Activated T-helper 9 cell treated with anti-CD3 and anti-CD28 coated beads, Interleukin-2, amount 50 U/mL, for 16 hours (primary cell): ENCODE data around the gene PDZD2.
"Not testable (repeated sequence)": the region's sequence is repeated elsewhere in the genome, so short reads cannot be mapped to it uniquely, and the experiment has no call there.

Source experiments
- DNase-seq: peaks from one replicate; pipeline ENCODE4 v3.0.0-alpha.2; 2020; ENCODE audit warnings: low read depth

The PDZD2 gene

GRCh38 chr5:31638748-31639418 lies at the start of gene PDZD2:
Gene PDZD2, plus strand, starts transcription at chr5:31639131.
- peak; percentile 72 for DNase-seq

- DNase-seq, result no peak
Observed at GRCh38 chr5:31593665-31594064, 45.3 kb upstream of the PDZD2 start.

- no peak for DNase-seq
Observed at GRCh38 chr5:31596354-31596753, 42.6 kb upstream of the PDZD2 start.

GRCh38 chr5:31598640-31599611 lies 40.0 kb upstream of the PDZD2 start:
- DNase-seq, result no peak

GRCh38 chr5:31602305-31602704 lies 36.6 kb upstream of the PDZD2 start:
- DNase-seq, result not testable (repeated sequence)

GRCh38 chr5:31604240-31604639 lies 34.7 kb upstream of the PDZD2 start:
- DNase-seq, result no peak

GRCh38 chr5:31604644-31605043 lies 34.3 kb upstream of the PDZD2 start:
- no peak for DNase-seq

- no peak for DNase-seq
Observed at GRCh38 chr5:31605920-31606319, 33.0 kb upstream of the PDZD2 start.

- DNase-seq, result no peak
Observed at GRCh38 chr5:31607546-31607945, 31.4 kb upstream of the PDZD2 start.

- no peak for DNase-seq
Observed at GRCh38 chr5:31611002-31611401, 27.9 kb upstream of the PDZD2 start.

GRCh38 chr5:31613651-31614050 lies 25.3 kb upstream of the PDZD2 start:
- no peak for DNase-seq

GRCh38 chr5:31614151-31615020 lies 24.5 kb upstream of the PDZD2 start:
- no peak for DNase-seq

- DNase-seq, result no peak
Observed at GRCh38 chr5:31617867-31618266, 21.1 kb upstream of the PDZD2 start.

- no peak for DNase-seq
Observed at GRCh38 chr5:31620026-31620425, 18.9 kb upstream of the PDZD2 start.

- no peak for DNase-seq
Observed at GRCh38 chr5:31623249-31623648, 15.7 kb upstream of the PDZD2 start.

GRCh38 chr5:31625394-31625793 lies 13.5 kb upstream of the PDZD2 start:
- DNase-seq, result no peak

- DNase-seq, result no peak
Observed at GRCh38 chr5:31626156-31626555, 12.8 kb upstream of the PDZD2 start.

GRCh38 chr5:31626604-31627234 lies 12.2 kb upstream of the PDZD2 start:
- no peak for DNase-seq

- DNase-seq, result no peak
Observed at GRCh38 chr5:31630931-31631330, 8.0 kb upstream of the PDZD2 start.

GRCh38 chr5:31632460-31632859 lies 6.5 kb upstream of the PDZD2 start:
- DNase-seq, result no peak

GRCh38 chr5:31635446-31635845 lies 3.5 kb upstream of the PDZD2 start:
- no peak for DNase-seq

- no peak for DNase-seq
Observed at GRCh38 chr5:31637851-31638250, 1.1 kb upstream of the PDZD2 start.
